KG1 (cell line): ENCODE data around the gene ARID4A.
"Not testable (repeated sequence)": the region's sequence is repeated elsewhere in the genome, so short reads cannot be mapped to it uniquely, and the experiment has no call there.

Experiments used
- DNase-seq: peaks from one replicate; lab custom pipeline; 2025; lab: John Stamatoyannopoulos, UW

ARID4A gene

GRCh38 chr14:58294201-58294600, 4.2 kb upstream of the ARID4A start:
- no peak for DNase-seq

DNA sequence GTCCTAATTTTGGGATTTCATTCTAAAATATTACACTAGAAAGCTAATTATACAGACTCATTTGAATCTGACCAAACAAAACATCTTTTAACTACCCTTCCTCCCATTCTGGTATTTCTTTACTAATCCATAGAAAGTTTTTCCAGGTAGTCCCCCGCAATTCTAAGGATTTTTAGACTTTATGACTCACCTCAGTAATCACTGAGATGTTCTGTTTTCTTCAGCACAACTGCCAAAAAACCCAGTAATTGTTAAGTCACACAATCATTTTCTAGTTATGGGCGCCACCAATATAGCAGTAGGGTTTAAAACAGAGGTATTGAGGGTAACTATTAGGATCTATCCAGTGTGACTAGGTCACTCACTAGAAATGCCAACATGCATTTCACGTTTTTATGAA, 1.6 kb upstream of the ARID4A start:
- DNase-seq: no peak

- no peak for DNase-seq
Observed at GRCh38 chr14:58297412-58297761, 968 bp upstream of the ARID4A start.

DNA sequence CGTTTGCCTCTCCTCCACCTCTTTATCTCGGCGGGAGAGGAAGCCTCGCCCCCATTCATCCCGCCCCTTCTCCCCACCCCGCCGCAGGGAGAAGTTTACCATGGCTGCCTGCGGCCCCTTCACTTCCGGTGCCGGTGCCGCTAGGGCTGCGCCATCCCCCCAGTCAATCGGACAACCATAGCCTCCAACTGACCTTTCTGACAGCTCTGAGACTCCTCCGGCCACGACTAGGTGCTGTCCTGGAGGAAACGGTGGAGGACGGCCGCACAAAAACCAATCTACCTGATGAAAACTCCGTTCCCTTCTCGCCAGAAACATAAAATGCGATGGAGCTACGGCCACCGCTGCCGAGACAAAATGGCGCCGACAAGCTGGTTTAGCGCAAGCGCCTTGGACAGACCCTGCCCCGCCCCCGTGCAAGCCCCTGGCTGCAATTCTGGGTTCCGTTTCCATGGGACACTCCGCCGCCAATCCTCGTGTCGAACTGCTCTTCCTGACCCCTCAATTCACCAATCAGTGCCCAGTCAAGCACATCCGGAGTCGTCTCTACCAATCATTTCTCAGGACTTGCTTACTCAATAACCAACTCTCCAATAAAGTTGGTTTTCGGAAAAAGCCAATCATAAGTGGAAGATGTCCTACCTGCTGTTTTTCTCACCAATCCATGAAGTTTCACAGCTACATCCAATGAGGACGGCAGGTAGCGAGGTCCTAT, 436 bp upstream of the ARID4A start:
- DNase-seq: peak; percentile 95

DNA sequence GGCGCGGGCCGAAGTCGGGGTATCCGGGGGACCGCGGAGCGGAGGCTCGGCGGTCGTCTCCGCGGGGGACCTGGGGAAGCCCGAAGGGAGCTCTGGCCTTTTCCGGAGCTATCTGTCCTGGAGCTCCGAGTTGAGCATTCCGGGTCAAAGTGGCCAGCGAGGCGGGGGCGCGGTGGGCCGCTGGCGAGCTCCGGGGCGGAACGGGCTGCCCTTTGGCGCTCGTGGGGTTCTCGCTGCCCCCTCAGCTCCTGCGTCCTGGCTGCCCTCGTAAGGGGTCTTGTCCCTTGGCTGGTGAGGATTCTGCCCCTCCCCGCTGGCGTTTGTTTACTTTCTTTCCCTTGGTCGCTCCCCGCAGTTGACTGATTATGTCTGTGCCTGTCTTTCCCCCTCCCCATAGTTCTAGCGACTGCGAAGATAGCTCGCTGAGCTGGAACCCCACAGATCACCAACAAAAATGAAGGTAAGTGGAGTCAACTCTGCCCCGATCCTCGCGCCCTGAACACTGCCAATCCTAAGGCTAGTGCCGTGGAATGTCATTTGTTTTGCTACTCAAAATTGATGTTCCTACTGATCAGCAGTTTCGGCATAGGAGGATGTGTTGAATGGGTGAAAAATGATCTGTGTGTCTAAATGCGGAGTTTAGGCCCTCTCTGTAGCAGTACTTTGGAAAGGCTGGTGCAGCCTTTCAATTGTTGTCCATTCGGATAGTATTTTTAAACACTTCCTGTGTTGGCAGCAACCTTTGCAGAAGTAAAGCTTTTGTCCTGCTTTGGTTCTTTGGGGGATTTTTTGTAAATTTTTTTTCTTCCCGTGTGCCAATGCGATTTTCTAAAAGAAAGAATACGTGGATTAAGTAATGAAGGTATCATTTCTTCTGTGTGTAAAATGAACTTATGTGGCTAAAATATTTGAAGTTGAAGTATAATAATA, 1.3 kb downstream of the ARID4A start:
- DNase-seq: no peak

DNA sequence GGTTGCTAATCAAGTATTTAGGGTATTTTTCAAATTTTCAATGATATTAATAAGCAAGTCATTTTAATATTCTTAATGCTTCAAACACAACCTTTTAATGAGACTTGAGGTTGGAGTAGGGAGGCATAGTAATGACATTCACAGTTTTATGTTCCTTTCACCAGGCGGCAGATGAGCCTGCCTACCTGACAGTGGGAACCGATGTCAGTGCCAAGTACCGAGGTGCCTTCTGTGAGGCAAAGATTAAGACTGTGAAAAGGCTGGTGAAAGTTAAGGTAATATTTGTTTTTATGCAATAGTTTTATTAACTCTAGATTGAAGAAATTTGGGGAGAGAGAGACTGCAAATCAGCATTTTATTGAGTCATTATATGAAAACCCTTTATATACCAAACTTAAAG, 3.1 kb downstream of the ARID4A start:
- no peak for DNase-seq

GRCh38 chr14:58305730-58306129, 7.4 kb downstream of the ARID4A start:
- DNase-seq: no peak

DNA sequence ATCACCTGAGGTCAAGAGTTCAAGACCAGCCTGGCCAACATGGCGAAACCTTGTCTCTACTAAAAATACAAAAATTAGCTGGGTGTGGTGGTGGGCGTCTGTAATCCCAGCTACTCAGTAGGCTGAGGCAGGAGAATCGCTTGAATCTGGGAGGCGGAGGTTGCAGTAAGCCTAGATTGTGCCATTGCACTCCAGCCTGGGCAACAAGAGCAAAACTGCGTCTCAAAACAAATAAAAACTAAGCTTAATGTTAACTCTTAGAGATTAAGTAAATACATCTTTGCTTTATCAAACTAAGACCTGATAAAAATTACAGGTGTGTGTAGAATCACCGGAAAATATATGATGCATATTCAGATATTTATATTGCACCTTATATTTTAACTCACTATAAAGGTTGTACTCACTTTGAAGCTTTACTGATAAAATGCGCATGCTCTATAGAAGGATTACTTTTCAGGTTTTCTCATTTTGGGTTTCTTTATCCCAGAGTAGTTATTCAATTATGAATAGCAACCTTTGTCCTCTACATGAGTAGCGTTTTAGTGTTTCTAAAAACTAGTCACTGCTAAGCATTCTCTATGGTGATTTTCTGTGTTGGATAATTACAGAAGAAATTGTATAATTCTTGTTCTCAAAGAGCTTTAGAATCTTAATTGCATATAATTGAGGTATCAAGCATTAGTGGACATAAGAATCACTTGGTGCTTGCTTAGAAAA, 9.4 kb downstream of the ARID4A start:
- DNase-seq: no peak

- DNase-seq: no peak
Observed at GRCh38 chr14:58309086-58309485, 10.7 kb downstream of the ARID4A start.

- no peak for DNase-seq
Observed at GRCh38 chr14:58313699-58314098, 15.3 kb downstream of the ARID4A start.

DNA sequence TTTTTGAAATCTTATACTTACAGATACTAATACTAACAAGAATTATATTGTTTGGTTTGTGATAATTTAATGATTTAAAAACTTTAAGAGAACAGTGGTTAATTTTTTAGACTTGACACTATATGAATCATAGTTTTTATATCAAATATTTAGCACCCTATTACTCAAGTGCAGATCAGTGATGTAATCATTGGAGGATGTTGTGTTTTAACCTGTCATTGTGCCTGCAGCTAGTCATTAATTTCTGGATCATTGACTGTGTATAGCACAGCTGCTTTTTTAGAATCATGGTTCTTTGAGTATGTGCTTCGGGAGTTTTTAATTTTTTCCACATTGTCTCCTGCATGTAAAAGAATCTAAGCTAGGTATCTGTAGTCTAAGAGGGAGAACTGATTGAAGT, 17.3 kb downstream of the ARID4A start:
- no peak for DNase-seq

DNA sequence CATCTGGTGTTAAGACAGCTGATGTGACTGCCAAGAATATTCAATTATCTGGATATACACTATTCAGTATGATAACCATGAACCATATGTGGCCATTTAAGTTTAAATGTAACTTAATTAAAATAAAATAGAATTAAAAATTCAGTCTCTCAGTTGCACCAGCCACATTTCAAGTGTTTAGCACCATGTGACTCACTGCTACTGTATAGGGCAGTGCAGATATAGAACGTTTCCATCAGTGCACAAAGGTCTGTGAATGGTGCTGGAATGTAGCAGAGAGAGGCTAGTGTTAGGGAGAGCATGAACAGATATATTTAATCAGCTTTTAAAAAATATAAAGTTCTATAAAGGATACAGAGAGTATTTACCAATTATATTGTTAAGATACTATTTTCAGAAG, 28.7 kb downstream of the ARID4A start:
- no peak for DNase-seq

DNA sequence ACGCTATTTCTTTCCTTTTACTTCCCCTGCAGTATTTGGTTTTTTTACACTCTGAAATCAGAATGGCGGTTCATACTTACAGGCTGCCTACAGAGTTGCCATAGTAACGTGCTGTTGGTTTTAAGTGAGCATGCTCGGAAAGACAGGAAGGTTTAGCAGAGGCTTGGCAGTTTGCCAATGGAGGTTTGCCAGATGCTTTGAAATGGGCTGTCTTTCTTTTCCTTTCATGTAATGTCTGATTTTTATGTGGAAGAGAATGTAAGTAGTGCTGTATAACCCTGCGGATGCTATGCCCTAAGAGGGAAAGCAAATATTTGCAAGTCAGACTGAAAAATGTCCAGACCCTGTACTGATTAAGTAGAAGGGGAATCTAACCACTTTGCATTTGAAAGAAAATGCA, 32.8 kb downstream of the ARID4A start:
- peak; percentile 95 for DNase-seq

- DNase-seq: no peak
Observed at GRCh38 chr14:58332561-58332960, 34.2 kb downstream of the ARID4A start.

- not testable (repeated sequence) for DNase-seq
Observed at GRCh38 chr14:58339666-58340065, 41.3 kb downstream of the ARID4A start.

DNA sequence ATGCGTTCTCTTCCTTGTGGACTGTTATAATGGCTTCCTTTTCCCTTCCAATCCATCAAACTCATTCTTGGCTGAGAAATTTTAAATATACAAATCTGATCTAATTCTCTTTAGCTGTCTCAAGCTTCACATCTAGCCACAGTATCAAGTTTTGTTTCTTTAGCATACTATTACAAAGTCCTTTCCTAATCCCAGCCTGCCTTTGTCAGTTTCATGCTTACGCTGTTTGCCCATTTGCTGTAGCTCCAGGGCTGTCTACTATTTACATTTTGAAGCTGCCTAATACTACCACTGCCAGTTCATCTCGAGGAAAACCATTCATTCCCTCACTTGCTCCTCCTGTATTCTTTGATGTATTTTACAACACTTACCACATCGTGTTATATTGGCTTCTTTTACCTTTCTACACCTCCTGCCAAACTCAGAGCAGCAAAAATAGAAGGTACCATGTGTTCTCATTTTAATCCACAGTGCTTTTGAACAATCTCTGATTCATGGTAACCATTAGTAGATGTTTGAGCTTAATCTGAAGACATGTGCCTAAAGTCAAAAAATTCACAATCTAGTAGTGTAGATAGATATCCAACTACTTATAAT, 42.9 kb downstream of the ARID4A start:
- DNase-seq: no peak

DNA sequence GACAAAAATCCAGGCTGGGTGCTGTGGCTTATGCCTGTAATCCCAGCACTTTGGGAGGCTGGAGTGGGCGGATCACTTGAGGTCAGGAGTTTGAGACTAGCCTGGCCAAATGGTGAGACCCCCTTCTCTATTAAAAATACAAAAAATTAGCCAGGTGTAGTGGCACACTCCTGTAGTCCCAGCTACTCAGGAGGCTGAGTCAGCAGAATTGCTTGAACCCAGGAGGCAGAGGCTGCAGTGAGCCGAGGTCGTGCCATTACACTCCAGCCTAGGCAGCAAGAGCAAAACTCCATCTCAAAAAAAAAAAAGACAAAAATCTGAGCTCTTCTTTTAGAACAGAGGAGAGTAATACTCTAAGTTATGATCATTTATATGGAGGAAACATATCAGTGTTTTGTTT, 45.2 kb downstream of the ARID4A start:
- not testable (repeated sequence) for DNase-seq

DNA sequence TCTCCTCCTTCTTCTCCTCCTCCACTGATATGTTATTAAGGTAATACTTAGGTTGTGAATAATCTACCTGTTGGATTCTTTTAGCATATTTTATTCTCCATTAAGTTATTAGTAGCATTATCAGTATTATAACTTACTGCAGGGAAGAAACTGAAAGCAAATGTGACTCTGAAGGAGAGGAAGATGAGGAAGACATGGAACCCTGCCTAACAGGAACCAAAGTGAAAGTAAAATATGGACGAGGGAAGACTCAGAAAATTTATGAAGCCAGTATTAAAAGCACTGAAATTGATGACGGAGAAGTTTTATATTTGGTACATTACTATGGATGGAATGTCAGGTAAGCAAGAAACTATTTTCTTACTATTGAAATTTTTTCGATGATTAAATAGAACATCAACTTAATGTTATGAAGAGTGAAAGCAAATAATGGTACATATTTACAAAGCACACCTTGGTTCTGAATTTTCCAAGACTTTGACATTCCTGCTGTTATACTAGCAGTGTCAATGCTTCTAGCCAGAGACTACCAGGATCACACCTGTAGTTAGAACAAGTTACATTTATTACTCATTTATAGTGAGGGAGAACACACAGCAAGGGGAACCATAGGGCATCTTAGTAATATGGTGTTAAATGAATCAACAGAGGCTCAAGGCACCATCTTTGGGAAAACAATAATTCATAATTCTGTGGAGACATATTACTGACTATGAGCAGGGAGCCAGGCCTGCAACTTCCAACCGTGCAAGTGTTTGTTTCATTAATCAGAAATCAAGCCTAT, 55.4 kb downstream of the ARID4A start:
- DNase-seq: no peak

GRCh38 chr14:58354808-58355207, 56.5 kb downstream of the ARID4A start:
- DNase-seq: no peak

- DNase-seq: no peak
Observed at GRCh38 chr14:58356268-58356667, 57.9 kb downstream of the ARID4A start.

GRCh38 chr14:58362272-58362671, 63.9 kb downstream of the ARID4A start:
- DNase-seq: not testable (repeated sequence)
